GM18520 (cell line): Measurements from ENCODE around the gene CD2AP.
"Not testable (repeated sequence)": the region's sequence is repeated elsewhere in the genome, so short reads cannot be mapped to it uniquely, and the experiment has no call there.

Experiments used
- ATAC-seq: cut with Tn5 transposase; IDR thresholded peaks from one replicate; pipeline ENCODE4 v1.9.1; 2021; ENCODE audit not compliant: unreplicated experiment

Gene CD2AP

DNA sequence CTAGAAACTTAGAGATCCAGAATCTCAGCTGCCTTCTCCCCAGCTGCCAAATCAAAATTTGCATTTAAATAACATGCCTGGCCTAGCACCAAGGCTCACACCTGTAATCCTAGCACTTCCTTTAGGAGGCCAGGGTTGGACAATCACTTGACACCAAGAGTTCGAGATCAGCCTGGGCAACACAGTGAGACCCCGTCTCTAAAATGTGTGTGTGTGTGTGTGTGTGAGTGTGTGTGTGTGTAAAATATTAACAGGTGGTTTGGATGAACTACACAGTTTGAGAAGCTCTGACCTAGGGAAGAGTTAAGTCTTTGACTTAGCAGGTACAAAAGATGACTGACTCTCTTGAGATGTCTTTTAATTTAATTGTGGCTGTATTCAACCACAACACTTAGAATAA is 20.2 kb upstream of the CD2AP start:
- no peak for ATAC-seq

DNA sequence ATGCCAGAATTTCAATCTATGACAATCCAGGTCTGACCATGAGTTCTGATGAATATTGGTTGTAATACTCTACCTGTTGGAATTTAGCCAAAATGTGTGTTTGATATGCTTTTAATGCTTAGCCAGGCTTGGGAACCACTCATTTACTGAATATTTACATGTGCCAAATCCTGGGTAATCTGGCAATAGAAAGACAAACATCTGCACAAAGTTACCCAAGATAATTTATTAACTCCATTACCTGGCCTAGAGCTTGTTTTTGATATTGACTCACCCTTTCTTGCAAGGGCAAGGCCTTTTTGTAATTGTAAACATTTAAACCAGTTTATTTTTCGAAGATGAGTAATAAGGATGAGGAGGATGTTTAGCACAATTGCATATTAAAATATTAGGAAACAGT is 13.5 kb upstream of the CD2AP start:
- ATAC-seq, result no peak

DNA sequence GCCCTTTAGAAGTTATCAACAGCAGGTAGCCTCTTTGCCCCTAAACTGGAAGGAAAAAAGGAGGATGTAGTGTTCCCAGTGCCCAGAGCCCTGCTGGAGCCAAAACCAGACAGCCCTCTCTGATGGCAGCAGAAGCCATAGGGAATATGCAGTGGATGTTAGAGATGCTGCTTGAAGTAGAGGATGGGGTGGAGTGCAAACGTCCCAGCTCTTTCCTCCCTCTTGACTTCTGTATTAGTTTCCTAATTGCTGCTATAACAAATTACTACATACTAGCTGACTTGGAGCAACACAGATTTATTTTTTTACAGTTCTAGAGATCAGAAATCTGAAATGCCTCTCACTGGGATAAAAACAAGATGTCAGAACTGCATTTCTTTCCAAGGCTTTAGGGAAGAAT is 12.5 kb upstream of the CD2AP start:
- no peak for ATAC-seq

DNA sequence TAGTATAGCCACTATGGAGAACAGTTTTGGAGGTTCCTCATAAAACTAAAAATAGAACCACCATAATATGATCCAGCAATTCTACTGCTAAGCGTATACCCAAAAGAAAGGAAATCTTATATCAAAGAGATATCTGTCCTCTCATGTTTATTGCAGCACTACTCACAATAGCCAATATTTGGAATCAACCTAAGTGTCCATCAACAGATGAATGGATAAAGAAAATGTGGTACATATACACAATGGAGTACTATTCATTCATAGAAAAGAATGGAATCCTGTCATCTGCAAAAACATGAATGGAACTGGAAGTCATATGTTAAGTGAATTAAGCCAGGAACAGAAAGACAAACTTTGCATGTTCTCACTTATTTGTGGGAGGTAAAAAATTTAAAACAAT is 5.7 kb upstream of the CD2AP start:
- no peak for ATAC-seq

DNA sequence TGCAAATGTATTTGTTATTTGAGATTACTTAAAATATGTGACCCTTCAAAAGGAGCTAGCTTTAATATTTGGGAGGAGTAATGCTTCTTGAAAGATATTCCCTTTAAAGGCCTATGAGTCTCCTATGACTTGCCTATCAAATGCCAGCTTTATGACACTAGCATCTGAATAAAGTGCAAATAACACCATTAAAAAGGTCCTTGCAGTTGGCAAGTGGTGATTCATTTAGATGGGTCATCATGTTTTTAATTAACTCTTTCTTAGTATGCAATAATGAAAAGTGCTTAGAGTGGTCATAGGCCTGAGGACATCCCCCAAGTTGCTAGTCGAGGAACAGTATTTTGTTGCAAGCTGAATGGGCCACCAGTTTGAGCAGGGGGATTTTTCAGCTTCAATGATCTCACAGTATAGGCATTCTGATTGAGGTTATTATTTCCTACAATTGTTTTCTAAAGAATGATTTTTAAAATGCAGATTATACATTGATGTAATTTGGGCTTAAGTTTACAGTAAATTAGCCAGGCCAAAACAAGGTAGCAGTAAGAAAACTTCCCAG is 3.7 kb upstream of the CD2AP start:
- no peak for ATAC-seq

DNA sequence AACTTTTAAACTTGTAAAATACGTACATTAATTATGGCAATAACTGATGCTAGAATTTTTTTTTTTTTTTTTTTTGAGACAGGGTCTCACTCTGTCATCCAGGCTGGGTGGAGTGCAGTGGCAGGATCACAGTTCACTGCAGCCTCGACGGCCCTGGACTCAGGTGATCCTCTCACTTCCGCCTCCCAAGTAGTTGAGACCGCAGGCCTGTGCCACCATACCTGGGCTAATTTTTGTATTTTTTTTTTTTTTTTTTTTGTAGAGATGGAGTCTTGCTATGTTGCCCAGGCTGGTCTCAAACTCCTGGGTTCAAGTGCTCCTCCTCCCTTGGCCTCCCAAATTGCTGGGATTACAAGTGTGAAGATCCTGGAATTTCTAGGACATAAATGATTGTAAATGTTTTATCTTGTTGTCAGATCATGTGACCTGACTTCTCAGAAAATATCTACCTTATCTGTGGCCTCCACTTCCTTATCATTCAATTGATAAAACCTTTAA is 2.2 kb upstream of the CD2AP start:
- ATAC-seq, result no peak

DNA sequence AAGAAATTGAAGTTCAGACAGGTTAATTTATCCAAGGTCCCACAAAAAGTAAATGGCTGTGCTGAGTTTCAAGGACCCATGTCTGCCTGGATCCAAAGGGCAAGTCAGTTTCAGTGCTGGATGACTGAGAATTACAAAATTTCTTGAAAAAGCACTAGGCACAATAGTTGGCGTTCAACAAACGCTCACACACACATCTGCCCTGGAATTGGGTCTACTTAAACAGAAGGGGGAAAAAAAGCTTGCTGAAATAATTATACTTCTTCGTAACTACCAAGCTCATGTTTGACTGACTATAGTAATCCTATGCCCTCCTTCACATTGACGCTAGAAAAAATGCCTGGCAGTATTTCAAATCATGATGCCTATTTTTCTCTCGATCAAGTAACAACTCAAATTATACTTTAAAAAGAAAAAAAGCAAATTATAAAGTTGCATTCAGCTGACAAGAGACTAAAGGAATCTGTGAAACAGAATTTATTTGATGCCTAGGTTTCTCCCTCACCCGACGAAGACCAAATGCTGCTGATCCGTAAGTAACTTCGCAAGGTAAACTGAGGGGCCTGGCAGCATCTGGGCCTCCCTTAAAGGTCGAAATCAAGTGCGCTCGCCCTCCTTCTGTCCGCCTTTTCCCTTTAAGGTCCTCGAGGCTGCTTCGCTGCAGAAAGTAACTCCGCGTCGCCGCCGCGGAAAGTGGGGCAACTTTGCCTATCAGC is 650 bp upstream of the CD2AP start:
- no peak for ATAC-seq

DNA sequence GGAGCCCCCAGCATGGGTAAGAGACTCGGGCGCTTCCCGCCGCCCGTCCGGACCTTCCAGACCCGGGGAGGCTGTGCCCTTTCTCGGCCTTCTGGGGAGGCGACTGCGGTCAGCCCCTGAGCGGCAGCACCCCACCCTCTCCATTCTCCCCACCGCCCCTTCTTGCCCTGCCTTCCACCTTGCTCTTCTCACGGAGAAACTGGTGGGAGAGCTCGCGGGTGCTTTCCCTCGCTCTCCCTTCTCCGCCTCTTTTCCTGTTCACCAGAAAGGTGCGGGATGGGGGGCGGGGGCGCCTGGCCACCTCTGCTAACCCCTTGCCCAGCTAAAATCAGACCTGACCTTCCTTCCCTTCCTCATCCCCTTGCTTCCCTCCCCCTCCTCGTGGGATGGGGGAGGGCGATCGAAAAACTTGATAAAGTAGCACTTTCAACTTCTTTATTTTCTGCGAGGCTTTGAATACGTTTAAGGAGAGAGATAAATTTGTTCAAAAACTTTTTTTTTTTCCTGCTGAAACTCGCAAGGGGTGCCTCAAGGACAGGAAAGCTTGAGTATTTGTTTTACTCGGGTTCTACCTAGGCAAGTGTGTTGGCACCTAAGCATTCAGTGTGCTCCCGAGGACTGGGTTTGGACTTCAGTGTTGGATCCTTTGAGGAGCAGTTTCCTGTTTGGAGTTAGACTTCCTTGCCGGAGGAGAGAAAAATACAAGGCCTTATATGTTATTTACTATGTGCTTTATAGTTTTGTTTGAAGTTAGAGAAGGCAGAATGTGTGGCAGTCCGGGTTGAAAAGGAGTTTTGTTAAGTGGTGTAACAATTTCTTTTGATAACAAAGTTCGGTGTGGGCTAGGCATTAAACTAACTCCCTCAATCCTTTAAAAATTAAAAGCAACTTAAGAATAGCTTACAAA is 897 bp downstream of the CD2AP start:
- no peak for ATAC-seq

DNA sequence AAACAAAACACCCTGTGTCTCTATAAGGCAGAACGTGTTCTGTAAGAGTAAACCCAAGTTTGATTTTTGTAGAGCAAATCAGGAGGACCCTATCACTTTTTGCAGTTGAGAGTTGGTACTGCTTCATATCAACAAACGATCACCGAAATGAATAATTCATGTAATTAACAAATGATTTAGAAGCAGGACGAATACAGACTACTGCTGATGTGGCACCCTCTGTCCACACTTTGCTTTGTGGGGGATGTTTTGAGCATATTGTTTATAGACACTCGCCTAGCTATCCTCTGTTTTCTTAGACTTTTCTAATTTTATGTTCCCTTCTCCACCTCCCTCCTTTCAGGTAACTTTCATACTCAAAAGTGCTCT is 1.5 kb downstream of the CD2AP start:
- no peak for ATAC-seq

DNA sequence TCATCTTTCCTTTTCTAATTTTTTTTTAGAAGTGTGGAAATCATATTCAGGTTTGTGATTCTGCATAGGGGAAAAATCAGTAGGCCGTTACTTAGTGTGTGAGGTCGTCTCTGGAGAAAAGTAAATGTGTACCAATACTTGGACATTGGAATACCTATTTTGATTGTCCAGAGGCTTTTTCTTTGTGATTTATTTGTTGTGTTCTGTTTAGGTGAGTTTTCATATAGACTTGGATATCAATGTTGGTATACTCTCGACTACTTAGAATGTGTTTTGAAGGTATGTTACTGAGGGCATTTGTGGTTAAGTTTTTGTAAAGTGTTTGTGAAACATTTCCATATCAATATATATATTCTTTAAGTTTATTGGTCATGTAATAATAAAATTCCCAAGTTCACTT is 2.3 kb downstream of the CD2AP start:
- no peak for ATAC-seq

DNA sequence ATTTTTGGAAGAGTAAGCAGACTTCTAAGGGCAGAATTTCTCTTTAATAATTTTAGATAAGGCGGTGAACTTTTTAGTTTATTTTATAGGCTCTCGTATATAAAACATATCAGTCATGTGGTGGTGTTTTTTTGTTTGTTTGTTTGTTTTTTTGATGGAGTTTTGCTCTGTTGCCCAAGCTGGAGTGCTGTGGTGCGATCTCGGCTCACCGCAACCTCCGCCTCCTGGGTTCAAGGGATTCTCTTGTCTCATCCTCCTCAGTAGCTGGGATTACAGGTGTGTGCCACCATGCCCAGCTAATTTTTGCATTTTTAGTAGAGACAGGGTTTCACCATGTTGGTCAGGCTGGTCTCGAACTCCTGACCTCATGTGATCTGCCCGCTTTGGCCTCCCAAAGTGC is 3.6 kb downstream of the CD2AP start:
- not testable (repeated sequence) for ATAC-seq

DNA sequence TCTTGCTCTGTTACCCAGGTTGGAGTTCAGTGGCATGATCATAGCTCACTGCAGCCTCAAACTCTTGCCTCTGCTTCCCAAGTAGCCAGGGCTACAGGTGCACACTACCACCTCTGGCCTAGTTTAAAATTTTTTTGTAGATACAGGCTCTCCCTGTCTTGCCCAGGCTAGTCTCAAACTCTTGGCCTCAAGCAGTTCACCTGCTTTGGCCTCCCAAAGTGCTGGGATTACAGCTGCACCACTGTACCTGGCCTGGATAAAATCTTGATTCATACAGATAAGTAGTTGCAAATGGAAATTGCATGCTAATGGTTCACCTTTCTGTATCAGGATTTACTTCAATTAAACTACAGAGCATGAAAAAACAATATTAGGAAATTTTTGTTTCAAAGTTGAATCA is 4.2 kb downstream of the CD2AP start:
- ATAC-seq, result no peak

DNA sequence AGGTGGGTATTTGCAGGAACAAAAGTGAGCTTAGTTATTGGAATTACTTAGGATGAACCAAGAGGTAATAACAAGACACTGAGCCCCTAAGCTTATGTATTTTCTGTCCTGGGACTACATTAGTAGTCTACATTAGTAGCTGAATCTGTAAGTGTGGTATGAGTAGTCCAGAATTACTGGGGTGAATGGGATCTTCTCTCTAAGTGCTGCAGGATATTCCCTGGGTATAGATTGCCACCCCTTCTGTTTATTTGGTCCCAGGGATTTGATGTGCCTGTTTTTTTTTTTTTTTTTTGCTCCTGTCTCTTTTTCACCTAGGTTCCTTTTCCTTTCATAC is 5.9 kb downstream of the CD2AP start:
- ATAC-seq, result no peak

DNA sequence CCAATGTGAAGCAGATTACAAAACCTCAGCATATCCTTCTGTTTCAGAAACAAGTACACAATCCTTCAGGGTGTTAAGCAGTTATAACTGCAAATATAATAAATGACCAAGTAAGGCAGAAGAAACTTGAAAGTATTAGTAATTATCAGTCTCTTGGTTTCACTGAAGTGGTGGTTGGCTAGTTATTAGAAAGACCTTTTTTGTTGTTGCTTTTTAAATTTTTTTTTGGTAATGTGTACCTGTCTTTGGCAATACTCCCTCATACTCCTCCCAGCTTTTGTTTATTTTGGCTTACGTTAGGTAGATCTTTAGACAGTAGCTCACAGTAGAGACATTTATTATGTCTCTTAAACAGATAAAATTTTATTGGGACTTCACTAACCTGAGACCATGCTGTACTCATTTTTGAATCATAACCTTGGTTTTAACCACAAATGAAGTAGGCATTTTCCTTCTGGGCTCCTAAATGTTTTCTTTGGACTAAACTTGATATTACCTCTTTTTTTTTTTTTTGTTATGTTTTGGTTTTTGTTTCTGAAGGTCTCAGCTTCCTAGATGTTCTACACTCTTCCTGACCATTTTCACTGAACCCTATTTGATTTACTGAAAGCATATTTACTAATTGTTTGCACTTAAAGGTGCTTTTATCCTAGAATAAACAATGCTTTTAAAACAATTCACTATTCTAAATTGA is 6.4 kb downstream of the CD2AP start:
- ATAC-seq, result no peak

DNA sequence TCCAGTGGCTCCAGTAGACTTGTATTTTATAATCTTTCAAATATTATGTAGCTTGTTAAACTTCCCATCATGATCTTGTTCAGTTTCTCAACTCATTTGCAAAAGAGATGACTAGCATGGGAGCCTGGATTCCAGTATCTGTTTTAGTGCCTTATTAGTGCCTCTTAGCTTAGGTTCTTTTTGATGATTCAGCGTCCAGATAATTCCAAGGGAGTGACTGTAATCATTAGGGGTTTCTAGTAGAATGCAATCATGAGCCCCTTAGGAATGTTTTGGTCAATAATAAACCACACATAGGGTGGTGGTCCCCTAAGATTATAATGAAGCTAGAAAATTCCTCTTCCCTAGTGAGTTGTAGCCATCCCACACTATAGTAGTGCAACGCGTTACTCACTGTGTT is 7.0 kb downstream of the CD2AP start:
- no peak for ATAC-seq

DNA sequence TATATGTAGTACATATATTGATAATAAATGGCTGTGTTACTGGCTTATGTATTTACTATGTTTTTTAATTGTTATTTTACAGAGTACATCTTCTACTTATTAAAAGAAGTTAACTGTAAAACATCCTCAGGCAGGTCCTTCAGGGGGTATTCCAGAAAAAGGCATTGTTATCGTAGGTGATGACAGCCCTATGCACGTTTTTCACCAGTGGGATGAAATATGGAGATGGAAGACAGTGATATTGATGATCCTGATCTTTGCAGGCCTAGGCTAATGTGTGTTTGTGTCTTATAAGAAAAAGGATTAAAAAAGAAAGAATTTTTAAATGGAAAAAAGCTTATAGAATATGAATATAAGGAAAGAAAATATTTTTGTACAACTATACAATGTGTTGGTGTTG is 7.5 kb downstream of the CD2AP start:
- ATAC-seq, result no peak

DNA sequence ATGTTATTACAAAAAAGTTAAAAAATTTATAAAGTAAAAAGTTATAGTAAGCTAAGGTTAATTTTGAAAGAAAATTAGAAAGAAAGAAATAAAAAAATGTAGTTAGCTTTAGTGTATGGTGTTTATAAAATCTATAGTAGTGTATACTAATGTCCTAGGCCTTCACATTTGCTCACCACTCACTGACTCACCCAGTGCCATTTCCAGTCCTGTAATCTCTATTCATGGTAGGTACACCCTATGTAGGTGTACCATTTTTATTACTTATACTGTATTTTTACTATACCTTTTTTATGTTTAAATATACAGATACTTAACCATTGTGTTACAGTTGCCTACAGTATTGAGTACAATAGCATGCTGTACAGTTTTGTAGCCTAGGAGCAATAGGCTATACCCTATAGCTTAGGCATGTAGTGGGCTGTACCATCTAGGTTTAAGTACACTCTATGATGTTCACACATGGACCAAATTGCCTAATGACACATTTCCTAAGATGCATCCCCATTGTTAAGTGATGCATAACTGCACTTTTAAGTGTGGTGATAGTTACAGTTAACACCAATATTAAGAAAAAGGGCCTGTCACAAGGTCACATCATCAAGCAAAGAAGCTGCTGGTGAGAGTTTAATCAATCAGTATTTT is 8.0 kb downstream of the CD2AP start:
- no peak for ATAC-seq

DNA sequence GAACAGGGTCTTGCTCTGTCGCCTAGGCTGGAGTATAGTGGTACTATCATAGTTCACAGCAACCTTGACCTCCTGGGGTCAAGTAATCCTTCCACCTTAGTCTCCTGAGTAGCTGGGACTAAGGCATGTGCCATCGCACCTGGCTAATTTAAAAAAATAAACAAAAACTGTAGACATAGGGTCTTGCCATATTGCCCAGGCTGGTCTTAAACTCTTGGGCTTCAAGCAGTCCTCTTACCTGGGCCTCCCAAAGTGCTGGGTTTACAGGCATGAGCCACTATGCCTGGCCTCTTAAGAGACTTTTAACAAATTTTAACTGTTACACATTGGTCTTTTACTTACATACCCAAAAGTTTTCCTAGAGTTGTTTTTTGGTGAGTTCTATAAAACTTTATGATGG is 12.4 kb downstream of the CD2AP start:
- no peak for ATAC-seq

DNA sequence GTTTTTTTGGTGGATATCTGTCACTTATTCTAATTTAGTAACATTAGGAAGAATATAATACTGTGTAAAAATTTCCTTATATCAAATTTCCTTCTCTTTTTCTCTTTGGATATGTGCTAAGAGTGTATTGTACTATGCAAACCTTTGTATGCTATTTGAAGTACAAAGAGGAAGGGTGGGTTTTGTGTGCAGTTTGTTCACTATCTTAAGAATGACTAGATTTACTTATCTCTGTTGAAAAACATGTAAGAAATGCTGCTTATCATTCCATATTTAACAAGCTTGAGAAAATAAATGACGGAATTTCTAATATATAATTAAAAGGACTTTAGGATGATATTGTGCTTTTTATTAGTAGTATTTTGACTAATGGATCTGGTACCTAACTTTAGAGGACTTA is 13.1 kb downstream of the CD2AP start:
- no peak for ATAC-seq

DNA sequence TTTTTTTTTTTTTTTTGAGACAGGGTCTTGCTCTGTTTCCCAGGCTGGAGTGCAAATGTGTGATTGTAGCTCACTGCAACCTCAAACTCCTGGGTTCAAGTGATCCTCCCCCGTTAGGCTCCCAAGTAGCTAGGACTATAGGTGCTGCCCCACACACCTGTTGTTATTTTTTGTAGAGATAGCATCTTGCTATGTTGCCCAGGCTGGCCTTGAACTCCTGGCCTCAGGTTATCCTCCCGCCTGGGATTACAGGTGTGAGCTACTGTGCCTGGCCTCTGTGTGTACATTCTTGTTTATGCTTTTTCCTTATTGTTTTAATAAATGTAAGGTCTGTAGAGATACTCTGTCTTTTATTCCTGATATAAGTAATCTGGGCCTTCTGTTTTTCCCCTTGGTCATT is 14.8 kb downstream of the CD2AP start:
- ATAC-seq, result no peak

DNA sequence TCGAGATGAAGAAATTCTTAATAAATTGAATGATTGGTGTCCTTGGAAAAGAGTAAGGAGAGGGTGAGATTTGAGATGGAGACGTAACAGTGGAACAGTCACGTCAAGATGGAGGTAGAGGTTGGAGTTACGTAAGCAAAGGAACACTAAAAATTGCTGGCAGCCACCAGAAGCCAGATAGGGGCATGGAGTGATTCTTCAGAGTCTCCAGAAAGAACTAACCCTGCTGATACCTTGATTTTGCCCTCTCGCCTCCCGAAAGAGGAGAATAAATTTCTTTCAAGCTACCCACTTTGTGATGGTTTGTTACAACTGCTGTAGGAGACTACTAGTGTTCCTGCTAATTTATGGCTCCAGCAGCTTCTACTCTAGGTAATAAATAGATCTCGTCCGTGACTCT is 17.6 kb downstream of the CD2AP start:
- no peak for ATAC-seq
